HG03457 (cell line): Measurements from ENCODE around the gene OR2D3.
"Not testable (repeated sequence)": the region's sequence is repeated elsewhere in the genome, so short reads cannot be mapped to it uniquely, and the experiment has no call there.

ENCODE experiments used
- ATAC-seq: cut with Tn5 transposase; IDR thresholded peaks from one replicate; pipeline ENCODE4 v1.9.1; 2021; ENCODE audit warnings: moderate number of reproducible peaks; ENCODE audit not compliant: unreplicated experiment

The OR2D3 gene

GRCh38 chr11:6927030-6927617 is 6.3 kb downstream of the OR2D3 start:
- peak; percentile 57 for ATAC-seq

- ATAC-seq = no peak
These were observed 8.1 kb downstream of the OR2D3 start for GRCh38 chr11:6928916-6929315.

GRCh38 chr11:6931146-6931713 is 10.4 kb downstream of the OR2D3 start:
- ATAC-seq = no peak

GRCh38 chr11:6932145-6932544 is 11.3 kb downstream of the OR2D3 start:
- no peak for ATAC-seq

GRCh38 chr11:6941970-6942369 is 21.2 kb downstream of the OR2D3 start:
- no peak for ATAC-seq

- ATAC-seq = no peak
These were observed 22.3 kb downstream of the OR2D3 start for GRCh38 chr11:6943131-6943530.

GRCh38 chr11:6954248-6954647 is 33.4 kb downstream of the OR2D3 start:
- not testable (repeated sequence) for ATAC-seq

- ATAC-seq = no peak
These were observed 41.3 kb downstream of the OR2D3 start for GRCh38 chr11:6962141-6962540.

- ATAC-seq = no peak
These were observed 41.9 kb downstream of the OR2D3 start for GRCh38 chr11:6962673-6963072.

- no peak for ATAC-seq
These were observed 48.0 kb downstream of the OR2D3 start for GRCh38 chr11:6968816-6969215.

- ATAC-seq = not testable (repeated sequence)
These were observed 49.1 kb downstream of the OR2D3 start for GRCh38 chr11:6969854-6970253.
